OCI-LY3 (cell line): Measurements from ENCODE around the gene SLC39A3.

Experiments
- H2AFZ ChIP-seq: fragments of 200-600, 300-600 bp; shearing (Covaris generic); 2 replicates; pipeline ENCODE4 v1.6.0; 2014; ENCODE audit warnings: antibody characterized with exemption, low read depth, low read length
- H3K27ac ChIP-seq: fragments of 200-600, 300-600 bp; sonication (generic); 2 replicates; pipeline ENCODE4 v1.5.1; 2014; ENCODE audit warnings: mild to moderate bottlenecking, low read length, moderate library complexity, mixed read lengths
- H3K27me3 ChIP-seq: fragments of 200-600, 300-600 bp; sonication (generic); 2 replicates; pipeline ENCODE4 v1.6.1; 2014; ENCODE audit warnings: low read depth, low read length, mixed read lengths
- H3K36me3 ChIP-seq: fragments of 200-600, 300-600 bp; sonication (generic); replicated peaks from 2 replicates; pipeline ENCODE3; 2014; ENCODE audit warnings: low read depth, low read length, mixed read lengths
- H3K4me1 ChIP-seq: fragments of 300-600, 200-600 bp; sonication (generic); 2 replicates; pipeline ENCODE4 v1.6.1; 2014; ENCODE audit warnings: low read length, mixed read lengths
- H3K4me2 ChIP-seq: fragments of 200-600, 300-600 bp; sonication (generic); 2 replicates; pipeline ENCODE4 v1.6.1; 2014; ENCODE audit warnings: low read length, mixed read lengths
- H3K4me3 ChIP-seq: fragments of 300-600, 200-600 bp; sonication (generic); 2 replicates; pipeline ENCODE4 v1.5.1; 2014; ENCODE audit warnings: antibody characterized with exemption, mild to moderate bottlenecking, low read length, moderate library complexity
- H3K79me2 ChIP-seq: fragments of 300-600, 200-600 bp; shearing (Covaris generic); 2 replicates; pipeline ENCODE4 v1.6.1; 2014; ENCODE audit warnings: mild to moderate bottlenecking, low read length, mixed read lengths
- H3K9ac ChIP-seq: fragments of 300-600, 200-600 bp; shearing (Covaris generic); 2 replicates; pipeline ENCODE4 v1.6.0; 2014; ENCODE audit warnings: mild to moderate bottlenecking, low read length, moderate library complexity
- H3K9me3 ChIP-seq: fragments of 200-600, 300-600 bp; shearing (Covaris generic); 2 replicates; pipeline ENCODE4 v1.6.1; 2014; ENCODE audit warnings: low read length, mixed read lengths; ENCODE audit not compliant: insufficient read depth
- H4K20me1 ChIP-seq: fragments of 200-600, 300-600 bp; sonication (generic); 2 replicates; pipeline ENCODE4 v1.6.1; 2016; ENCODE audit warnings: low read length, mixed read lengths; ENCODE audit not compliant: insufficient read depth
- EZH2phosphoT487 ChIP-seq: fragments of 200-600 bp; shearing (Covaris generic); IDR thresholded peaks from 2 replicates; pipeline ENCODE4 v1.6.1; 2018; ENCODE audit warnings: antibody characterized with exemption, mixed run types, low read depth
- TF ChIP-seq, protein P1 (sequence below): fragments of 200-600, 300-600 bp; sonication (generic); IDR thresholded peaks from 2 replicates; pipeline ENCODE4 v1.5.1; 2014; ENCODE audit warnings: antibody characterized with exemption, low read length, low read depth

The SLC39A3 gene

DNA sequence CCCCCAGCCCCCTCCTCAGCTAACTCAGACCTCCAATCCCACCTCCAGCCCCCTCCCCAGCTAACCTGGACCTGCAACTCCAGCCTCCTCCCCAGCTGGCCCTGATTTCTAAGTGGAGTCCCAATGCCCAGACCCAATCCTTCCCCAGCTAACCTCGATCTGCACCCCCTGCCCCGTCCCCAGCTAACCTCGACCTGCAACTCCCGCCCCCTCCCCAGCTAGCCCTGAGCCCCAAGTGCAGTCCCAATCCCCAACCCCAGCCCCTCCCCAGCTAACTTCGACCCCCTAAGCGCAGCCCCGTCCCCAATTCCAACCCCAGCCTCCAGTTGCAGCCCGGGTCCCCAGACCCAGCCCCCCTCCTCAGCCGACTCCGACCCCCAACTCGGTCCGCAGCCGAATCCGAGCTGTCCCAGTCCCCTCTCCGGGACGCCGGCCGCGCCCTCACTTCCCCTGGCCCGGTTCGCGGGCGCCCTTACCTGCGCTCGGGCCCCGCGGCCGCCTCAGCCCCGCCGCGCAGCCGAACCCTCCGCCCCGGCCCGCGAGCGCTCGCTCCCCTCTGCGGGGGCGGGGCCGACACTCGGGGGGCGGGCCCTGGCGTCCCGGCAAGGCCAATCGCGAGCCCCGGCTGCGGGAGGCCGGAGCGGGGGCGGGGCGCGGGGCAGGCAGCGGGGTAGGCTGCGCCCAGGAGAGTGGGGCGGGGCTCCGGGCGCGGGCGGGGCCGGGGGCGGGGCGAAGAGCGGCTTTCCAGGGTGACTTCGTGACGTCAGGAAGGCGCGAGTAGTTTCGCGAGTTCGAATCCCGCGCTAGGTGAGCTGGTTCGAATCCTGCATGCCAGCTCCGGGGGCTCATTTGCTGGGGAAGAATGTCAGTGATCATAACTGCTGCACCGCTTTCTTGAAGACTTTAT is 37.4 kb downstream of the SLC39A3 start, which contains the start of gene GNG7:
Gene GNG7 (minus strand): TSS at position 525 of the 907 bp plus-strand sequence. CDS start 182,006 bp downstream, outside the sequence.
- peaks cover 13% of the 10 kb centered on the region; the same call in 1 of the 2 replicates for H3K27me3 ChIP-seq
- H3K27ac ChIP-seq, result no peak within 1 kb of the TSS
- no peak within 1 kb of the TSS for H3K4me3 ChIP-seq
- H3K4me2 ChIP-seq, result no peak within 1 kb of the TSS
- TF ChIP-seq, protein P1, sequence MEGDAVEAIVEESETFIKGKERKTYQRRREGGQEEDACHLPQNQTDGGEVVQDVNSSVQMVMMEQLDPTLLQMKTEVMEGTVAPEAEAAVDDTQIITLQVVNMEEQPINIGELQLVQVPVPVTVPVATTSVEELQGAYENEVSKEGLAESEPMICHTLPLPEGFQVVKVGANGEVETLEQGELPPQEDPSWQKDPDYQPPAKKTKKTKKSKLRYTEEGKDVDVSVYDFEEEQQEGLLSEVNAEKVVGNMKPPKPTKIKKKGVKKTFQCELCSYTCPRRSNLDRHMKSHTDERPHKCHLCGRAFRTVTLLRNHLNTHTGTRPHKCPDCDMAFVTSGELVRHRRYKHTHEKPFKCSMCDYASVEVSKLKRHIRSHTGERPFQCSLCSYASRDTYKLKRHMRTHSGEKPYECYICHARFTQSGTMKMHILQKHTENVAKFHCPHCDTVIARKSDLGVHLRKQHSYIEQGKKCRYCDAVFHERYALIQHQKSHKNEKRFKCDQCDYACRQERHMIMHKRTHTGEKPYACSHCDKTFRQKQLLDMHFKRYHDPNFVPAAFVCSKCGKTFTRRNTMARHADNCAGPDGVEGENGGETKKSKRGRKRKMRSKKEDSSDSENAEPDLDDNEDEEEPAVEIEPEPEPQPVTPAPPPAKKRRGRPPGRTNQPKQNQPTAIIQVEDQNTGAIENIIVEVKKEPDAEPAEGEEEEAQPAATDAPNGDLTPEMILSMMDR, result no peak
- no peak for TF ChIP-seq EZH2phosphoT487
- H3K4me1 ChIP-seq, result peaks cover 22% of the 10 kb centered on the region
- no peaks in the 10 kb centered on the region for H3K9me3 ChIP-seq
- H3K79me2 ChIP-seq, result no peaks in the 10 kb centered on the region
- no peaks in the 10 kb centered on the region for H3K36me3 ChIP-seq
- no peak within 1 kb of the TSS for H2AFZ ChIP-seq
- no peaks in the 10 kb centered on the region for H4K20me1 ChIP-seq
- H3K9ac ChIP-seq, result no peak within 1 kb of the TSS

DNA sequence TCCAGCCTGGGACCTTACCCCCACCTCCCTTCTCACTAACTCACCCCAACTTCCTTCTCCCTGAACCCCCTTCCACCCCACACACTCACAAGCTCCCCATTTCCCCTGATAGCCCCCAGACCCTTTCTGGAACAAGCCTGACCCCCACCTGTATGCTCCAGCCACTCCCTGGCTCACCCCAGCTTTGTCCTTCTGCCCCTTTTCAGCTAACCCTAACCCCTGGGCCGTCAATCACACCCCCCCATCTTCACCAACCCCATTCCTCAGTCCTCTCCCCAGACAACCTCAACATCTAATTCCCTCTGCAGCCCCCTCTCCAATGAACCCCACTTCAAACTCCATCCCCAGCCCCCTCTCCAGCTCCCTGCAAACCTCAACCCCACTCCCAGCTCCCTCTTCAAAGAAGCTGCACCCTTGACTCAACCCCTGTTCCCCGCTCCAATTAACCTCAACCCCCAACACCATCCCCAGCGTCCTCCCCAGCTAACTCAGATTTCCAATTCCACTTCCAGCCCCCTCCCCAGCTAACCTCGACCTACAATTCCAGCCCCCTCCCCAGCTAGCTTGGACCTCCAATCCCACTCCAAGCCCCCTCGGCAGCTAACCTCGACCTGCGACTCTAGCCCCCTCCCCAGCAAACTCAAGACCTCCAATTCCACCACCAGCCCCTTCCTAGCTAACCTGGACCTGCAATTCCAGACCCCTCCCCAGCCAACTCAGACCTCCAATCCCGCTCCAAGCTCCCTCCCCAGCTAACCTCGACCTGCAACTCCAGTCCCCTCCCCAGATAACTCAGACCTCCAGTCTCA is 38.3 kb downstream of the SLC39A3 start:
- Histone ChIP-seq H3K36me3 (no peaks in the 10 kb centered on the region), H2AFZ (no peak overlapping the region), H3K9me3 (no peaks in the 10 kb centered on the region), H3K27me3 (peaks cover 13% of the 10 kb centered on the region; the same call in 1 of the 2 replicates), H4K20me1 (no peaks in the 10 kb centered on the region), H3K27ac (no peak overlapping the region), H3K9ac (no peak overlapping the region), H3K79me2 (no peaks in the 10 kb centered on the region), H3K4me3 (no peak overlapping the region), H3K4me2 (no peak overlapping the region), H3K4me1 (peaks cover 22% of the 10 kb centered on the region)
- TF ChIP-seq, protein P1, result no peak
- TF ChIP-seq EZH2phosphoT487, result no peak

DNA sequence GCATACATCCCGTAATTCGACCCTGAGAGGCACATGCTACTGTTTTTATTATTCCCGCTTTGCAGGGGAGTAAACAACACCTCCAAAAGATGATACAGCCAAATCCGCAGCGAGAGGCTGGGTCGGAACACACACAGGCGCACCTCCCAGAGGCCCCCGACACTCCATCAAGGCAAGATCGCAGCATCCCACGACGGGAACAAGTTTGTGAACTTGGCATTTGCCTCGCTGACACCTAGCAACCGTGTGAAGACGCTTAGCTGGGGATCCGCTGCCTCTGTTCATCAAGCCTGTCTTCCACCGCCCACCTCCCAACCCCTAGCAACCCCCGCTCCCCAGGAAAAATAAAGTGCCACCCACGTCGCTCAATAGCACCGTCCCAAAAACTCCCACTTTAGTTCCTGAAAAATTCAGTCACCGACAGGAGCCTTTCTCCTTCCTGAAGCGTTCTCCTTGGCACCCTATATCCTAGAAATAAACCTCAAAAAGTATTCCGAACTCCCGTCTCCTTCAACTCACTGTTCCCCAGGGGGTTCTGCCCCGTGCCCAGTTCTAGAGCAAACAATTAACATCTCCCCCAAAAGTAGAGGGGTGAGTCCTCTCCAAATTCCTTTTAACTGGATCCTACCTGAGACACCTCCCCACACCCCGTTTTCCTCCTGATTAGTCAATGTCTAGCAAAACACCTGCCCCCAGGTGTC is 39.0 kb downstream of the SLC39A3 start:
- Histone ChIP-seq H3K4me2 (no peak overlapping the region), H3K9me3 (no peaks in the 10 kb centered on the region), H3K4me3 (no peak overlapping the region), H2AFZ (no peak overlapping the region), H3K27me3 (peaks cover 13% of the 10 kb centered on the region; the same call in 1 of the 2 replicates), H3K36me3 (no peaks in the 10 kb centered on the region), H3K4me1 (peaks cover 22% of the 10 kb centered on the region), H3K9ac (no peak overlapping the region), H3K79me2 (no peaks in the 10 kb centered on the region), H4K20me1 (no peaks in the 10 kb centered on the region), H3K27ac (no peak overlapping the region)
- TF ChIP-seq, protein P1, result no peak
- no peak for TF ChIP-seq EZH2phosphoT487
